HepG2 (cell line): ENCODE data around the gene ADM5. TPM values are rescaled to one million over a fixed set of nuclear protein-coding genes. Genes with fewer than 3 reads are reported as not detected.
A peak's percentile ranks its signal among the peaks of the same experiment; 100 is the strongest.

Source experiments
- CHCHD3 ChIP-seq: sonication (generic); formaldehyde crosslinking; IDR thresholded peaks from 2 replicates; pipeline ENCODE4 v1.8.0; 2022; ENCODE audit warnings: mild to moderate bottlenecking, missing genetic modification reagents, moderate library complexity
- DPF2 ChIP-seq: sonication (generic); formaldehyde crosslinking; IDR thresholded peaks from 2 replicates; pipeline ENCODE4 v1.4.0; 2020; ENCODE audit warnings: mild to moderate bottlenecking, low read depth, missing genetic modification reagents, borderline replicate concordance
- GPBP1L1 ChIP-seq: sonication (generic); formaldehyde crosslinking; IDR thresholded peaks from 2 replicates; pipeline ENCODE4 v1.5.0; 2020; ENCODE audit warnings: mild to moderate bottlenecking, missing genetic modification reagents
- HIVEP1 ChIP-seq: sonication (generic); formaldehyde crosslinking; IDR thresholded peaks from 2 replicates; pipeline ENCODE4 v1.4.0; 2020; ENCODE audit warnings: mild to moderate bottlenecking, missing genetic modification reagents
- HOXA7 ChIP-seq: sonication (generic); formaldehyde crosslinking; IDR thresholded peaks from 2 replicates; pipeline ENCODE4 v1.8.1; 2022; ENCODE audit warnings: mild to moderate bottlenecking, missing genetic modification reagents, moderate library complexity
- LCORL ChIP-seq, 2 experiments: fragments of 450-650 bp in 1 of 2; sonication (generic) in 1 of 2; formaldehyde crosslinking in 1 of 2; IDR thresholded peaks; 2 replicates each; pipeline versions ENCODE4 v1.5.0 to v1.6.1; 2017 to 2020; ENCODE audit warnings: antibody characterized with exemption in 1 of 2, missing genetic modification reagents in 1 of 2
- MTF1 ChIP-seq: sonication (generic); formaldehyde crosslinking; IDR thresholded peaks from 2 replicates; pipeline ENCODE4 v1.5.0; 2020; ENCODE audit warnings: missing genetic modification reagents
- MXI1 ChIP-seq: IDR thresholded peaks from 3 replicates; pipeline ENCODE4 v1.6.1; 2012; ENCODE audit warnings: low read depth, low read length, inconsistent platforms, borderline replicate concordance
- NONO ChIP-seq, 2 experiments: fragments of 450-650 bp in 1 of 2; sonication (generic) in 1 of 2; formaldehyde crosslinking in 1 of 2; IDR thresholded peaks in 1 of 2; conservative IDR thresholded peaks in 1 of 2; 2 replicates each; pipeline versions ENCODE4 v1.6.1 to v1.8.0; 2017 to 2022; ENCODE audit warnings: mild to moderate bottlenecking in 1 of 2, missing genetic modification reagents in 1 of 2, moderate library complexity in 1 of 2
- PHF8 ChIP-seq: sonication (generic); formaldehyde crosslinking; IDR thresholded peaks from 2 replicates; pipeline ENCODE4 v1.5.0; 2020; ENCODE audit warnings: missing genetic modification reagents
- SMAD1 ChIP-seq: sonication (generic); formaldehyde crosslinking; IDR thresholded peaks from 2 replicates; pipeline ENCODE4 v1.4.0; 2020; ENCODE audit warnings: missing genetic modification reagents, low read depth, mild to moderate bottlenecking, borderline replicate concordance
- XBP1 ChIP-seq: sonication (generic); formaldehyde crosslinking; IDR thresholded peaks from 2 replicates; pipeline ENCODE4 v1.5.0; 2020; ENCODE audit warnings: missing genetic modification reagents
- ZFP62 ChIP-seq: sonication (generic); formaldehyde crosslinking; IDR thresholded peaks from 2 replicates; pipeline ENCODE4 v1.4.0; 2020; ENCODE audit warnings: missing genetic modification reagents
- ZFX ChIP-seq: sonication (generic); formaldehyde crosslinking; IDR thresholded peaks from 2 replicates; pipeline ENCODE4 v1.4.0; 2020; ENCODE audit warnings: mild to moderate bottlenecking, low read depth, missing genetic modification reagents, moderate library complexity
- ZNF644 ChIP-seq: IDR thresholded peaks from 2 replicates; pipeline ENCODE4 v1.6.1; 2016; ENCODE audit warnings: low read depth
- ZNF788 ChIP-seq: sonication (generic); formaldehyde crosslinking; IDR thresholded peaks from 2 replicates; pipeline ENCODE4 v1.5.0; 2020; ENCODE audit warnings: mild to moderate bottlenecking, missing genetic modification reagents, borderline replicate concordance
- ZSCAN21 ChIP-seq: sonication (generic); formaldehyde crosslinking; IDR thresholded peaks from 2 replicates; pipeline ENCODE4 v1.8.0; 2022; ENCODE audit warnings: mild to moderate bottlenecking, missing genetic modification reagents, moderate library complexity, borderline replicate concordance
- polyA plus RNA-seq, 8 experiments: library from polyadenylated mRNA; depleted of rRNA in 3 of 8; stranded (reverse) in 7 of 8; unstranded in 1 of 8; fragments of >200 nt; fragmentation: Illumina TruSeq in 4 of 8; extraction: Trizol in 4 of 8; gene quantifications; 2 replicates each; pipeline versions ENCODE4 v1.2.1 to v1.2.3, GENCODE V29; 2011 to 2016; ENCODE audit warnings: low read depth in 4 of 8, missing spikeins in 1 of 8, mixed read lengths in 1 of 8; ENCODE audit not compliant: insufficient read depth in 1 of 8
- total RNA-seq, 5 experiments: library from RNA; depleted of rRNA; stranded (reverse); fragments of >200 nt; fragmentation: Illumina TruSeq; extraction: Trizol; gene quantifications; 2 replicates each; pipeline ENCODE4 v1.2.3, GENCODE V29; 2016; ENCODE audit warnings: low read depth in 1 of 5
- TF ChIP-seq, protein P1 (sequence below): sonication (generic); formaldehyde crosslinking; IDR thresholded peaks from 2 replicates; pipeline ENCODE4 v1.4.0; 2020; ENCODE audit warnings: missing genetic modification reagents
- TF ChIP-seq, protein P2 (sequence below): sonication (generic); formaldehyde crosslinking; IDR thresholded peaks from 2 replicates; pipeline ENCODE4 v1.5.0; 2020; ENCODE audit warnings: missing genetic modification reagents
- TF ChIP-seq, protein P3 (sequence below): sonication (generic); formaldehyde crosslinking; IDR thresholded peaks from 2 replicates; pipeline ENCODE4 v1.5.0; 2020; ENCODE audit warnings: mild to moderate bottlenecking, low read depth, missing genetic modification reagents, borderline replicate concordance
- TF ChIP-seq, protein P4 (sequence below): sonication (generic); formaldehyde crosslinking; IDR thresholded peaks from 2 replicates; pipeline ENCODE4 v1.4.0; 2020; ENCODE audit warnings: missing genetic modification reagents

The ADM5 gene
- total and polyA plus RNA-seq, 2 of the 13 experiments (the other 11 are each of a cell fraction or from before 2014, with no cell fraction given): 2.7 to 4.1 TPM

DNA sequence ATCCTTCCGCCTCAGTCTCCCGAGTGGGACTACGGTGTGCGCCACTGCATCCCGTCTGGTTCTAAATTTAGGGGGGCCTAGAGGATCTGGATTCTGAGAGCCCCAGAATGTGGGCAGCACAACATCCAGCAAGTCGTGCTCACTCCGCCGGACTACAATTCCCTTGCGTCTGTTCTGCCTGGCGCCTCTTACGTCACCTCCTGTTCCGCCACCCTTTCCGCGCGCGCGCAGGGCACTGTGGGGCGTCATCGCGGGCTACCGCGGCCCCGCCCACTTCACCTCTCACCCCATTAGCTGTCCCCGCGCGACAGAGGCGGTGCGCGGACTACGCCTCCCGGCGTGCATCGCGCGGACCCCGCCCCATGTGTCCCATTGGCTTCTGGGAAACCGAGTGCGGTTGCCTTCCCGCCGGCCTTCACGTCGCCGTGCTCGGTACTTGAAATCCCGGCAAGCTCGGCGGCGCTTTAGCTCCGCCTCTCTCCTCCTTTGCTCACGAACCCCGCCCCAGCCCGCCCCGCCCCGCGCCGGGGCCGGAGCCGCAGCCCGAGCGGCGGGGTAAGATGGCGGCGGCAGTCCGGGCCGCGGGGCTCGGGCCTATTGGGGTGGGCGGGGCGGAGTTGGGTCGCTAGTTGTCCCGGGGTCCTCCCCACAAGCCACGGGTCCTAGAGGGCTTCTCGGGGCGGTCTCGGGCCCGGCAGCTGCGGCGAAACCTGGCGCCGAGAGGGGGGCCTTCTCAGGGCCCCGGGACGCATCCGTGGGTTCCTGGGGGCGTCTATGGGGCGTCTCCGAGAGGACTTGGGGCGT is 47.5 kb upstream of the ADM5 start, which contains the start of gene SCAF1 (continued):
- TF ChIP-seq ZFX (peak; percentile 77), LCORL (IDR thresholded peaks at IDR 0.05) (no peak), LCORL (CRISPR knock-in tag; IDR thresholded peaks at IDR 0.05) (peak; percentile 77; the same call in 1 of the 2 replicates), XBP1 (CRISPR knock-in tag) (no peak), HIVEP1 (CRISPR knock-in tag) (0 out of 2 replicates have a peak, but pooled peaks have one; percentile 23), PHF8 (CRISPR knock-in tag) (peak; percentile 78), ZNF644 (CRISPR knock-in tag) (no peak), DPF2 (CRISPR knock-in tag) (no peak), NONO (IDR thresholded peaks at IDR 0.05) (no peak), NONO (CRISPR knock-in tag; conservative IDR thresholded peaks at IDR 0.05) (peak; percentile 92), ZNF788 (CRISPR knock-in tag) (peak; percentile 82; the same call in 1 of the 2 replicates), MXI1 (peak; percentile 85; the same call in 1 of the 3 replicates), SMAD1 (CRISPR knock-in tag) (peak; percentile 64; the same call in 1 of the 2 replicates), ZFP62 (CRISPR knock-in tag) (peak; percentile 75; the same call in 1 of the 2 replicates), GPBP1L1 (CRISPR knock-in tag) (no peak), MTF1 (no peak), CHCHD3 (CRISPR knock-in tag) (no peak), HOXA7 (CRISPR knock-in tag) (no peak), ZSCAN21 (CRISPR knock-in tag) (no peak)
- TF ChIP-seq, protein P1, sequence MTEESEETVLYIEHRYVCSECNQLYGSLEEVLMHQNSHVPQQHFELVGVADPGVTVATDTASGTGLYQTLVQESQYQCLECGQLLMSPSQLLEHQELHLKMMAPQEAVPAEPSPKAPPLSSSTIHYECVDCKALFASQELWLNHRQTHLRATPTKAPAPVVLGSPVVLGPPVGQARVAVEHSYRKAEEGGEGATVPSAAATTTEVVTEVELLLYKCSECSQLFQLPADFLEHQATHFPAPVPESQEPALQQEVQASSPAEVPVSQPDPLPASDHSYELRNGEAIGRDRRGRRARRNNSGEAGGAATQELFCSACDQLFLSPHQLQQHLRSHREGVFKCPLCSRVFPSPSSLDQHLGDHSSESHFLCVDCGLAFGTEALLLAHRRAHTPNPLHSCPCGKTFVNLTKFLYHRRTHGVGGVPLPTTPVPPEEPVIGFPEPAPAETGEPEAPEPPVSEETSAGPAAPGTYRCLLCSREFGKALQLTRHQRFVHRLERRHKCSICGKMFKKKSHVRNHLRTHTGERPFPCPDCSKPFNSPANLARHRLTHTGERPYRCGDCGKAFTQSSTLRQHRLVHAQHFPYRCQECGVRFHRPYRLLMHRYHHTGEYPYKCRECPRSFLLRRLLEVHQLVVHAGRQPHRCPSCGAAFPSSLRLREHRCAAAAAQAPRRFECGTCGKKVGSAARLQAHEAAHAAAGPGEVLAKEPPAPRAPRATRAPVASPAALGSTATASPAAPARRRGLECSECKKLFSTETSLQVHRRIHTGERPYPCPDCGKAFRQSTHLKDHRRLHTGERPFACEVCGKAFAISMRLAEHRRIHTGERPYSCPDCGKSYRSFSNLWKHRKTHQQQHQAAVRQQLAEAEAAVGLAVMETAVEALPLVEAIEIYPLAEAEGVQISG (CRISPR knock-in tag): peak; percentile 92
- TF ChIP-seq, protein P2, sequence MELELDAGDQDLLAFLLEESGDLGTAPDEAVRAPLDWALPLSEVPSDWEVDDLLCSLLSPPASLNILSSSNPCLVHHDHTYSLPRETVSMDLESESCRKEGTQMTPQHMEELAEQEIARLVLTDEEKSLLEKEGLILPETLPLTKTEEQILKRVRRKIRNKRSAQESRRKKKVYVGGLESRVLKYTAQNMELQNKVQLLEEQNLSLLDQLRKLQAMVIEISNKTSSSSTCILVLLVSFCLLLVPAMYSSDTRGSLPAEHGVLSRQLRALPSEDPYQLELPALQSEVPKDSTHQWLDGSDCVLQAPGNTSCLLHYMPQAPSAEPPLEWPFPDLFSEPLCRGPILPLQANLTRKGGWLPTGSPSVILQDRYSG (CRISPR knock-in tag): peak; percentile 61; the same call in 1 of the 2 replicates
- TF ChIP-seq, protein P3, sequence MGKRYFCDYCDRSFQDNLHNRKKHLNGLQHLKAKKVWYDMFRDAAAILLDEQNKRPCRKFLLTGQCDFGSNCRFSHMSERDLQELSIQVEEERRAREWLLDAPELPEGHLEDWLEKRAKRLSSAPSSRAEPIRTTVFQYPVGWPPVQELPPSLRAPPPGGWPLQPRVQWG (CRISPR knock-in tag): no peak
- TF ChIP-seq, protein P4, sequence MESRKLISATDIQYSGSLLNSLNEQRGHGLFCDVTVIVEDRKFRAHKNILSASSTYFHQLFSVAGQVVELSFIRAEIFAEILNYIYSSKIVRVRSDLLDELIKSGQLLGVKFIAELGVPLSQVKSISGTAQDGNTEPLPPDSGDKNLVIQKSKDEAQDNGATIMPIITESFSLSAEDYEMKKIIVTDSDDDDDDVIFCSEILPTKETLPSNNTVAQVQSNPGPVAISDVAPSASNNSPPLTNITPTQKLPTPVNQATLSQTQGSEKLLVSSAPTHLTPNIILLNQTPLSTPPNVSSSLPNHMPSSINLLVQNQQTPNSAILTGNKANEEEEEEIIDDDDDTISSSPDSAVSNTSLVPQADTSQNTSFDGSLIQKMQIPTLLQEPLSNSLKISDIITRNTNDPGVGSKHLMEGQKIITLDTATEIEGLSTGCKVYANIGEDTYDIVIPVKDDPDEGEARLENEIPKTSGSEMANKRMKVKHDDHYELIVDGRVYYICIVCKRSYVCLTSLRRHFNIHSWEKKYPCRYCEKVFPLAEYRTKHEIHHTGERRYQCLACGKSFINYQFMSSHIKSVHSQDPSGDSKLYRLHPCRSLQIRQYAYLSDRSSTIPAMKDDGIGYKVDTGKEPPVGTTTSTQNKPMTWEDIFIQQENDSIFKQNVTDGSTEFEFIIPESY (CRISPR knock-in tag): peak; percentile 14; the same call in 1 of the 2 replicates
